ENCODE measurements around the gene TCP11L1.

DNA sequence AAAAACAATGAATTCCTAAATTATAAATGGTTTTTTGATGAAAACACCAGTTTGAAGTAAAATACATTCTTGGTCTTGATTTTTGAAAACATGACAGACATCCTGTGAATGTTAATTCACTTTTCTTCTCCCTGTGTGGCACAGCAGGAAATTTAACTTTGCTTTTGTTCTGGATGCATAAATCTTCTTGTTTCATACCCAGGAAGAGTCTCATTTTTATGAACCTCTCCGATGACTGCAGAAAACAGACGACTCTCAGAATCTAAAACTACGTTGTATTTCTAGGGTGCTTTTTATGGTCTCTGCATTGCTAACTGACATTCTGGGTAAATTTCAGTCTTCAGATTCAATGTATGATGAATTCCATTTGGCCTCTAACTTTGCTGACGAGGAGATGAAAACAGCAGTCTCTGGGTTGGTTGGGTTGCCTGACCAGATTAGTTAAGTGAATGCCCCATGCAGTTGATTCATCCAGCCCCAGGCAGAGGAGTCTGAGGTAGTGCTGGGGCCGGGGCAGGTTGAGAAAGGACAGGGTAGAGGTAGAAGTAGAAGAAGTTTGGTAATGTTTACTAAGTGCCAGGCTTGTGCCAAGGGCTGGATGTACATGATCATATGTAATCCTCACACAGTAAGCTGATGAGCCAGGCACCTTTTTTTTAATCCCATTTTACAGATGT lies 20.1 kb downstream of the TCP11L1 start:
- TF ChIP-seq, protein P1, sequence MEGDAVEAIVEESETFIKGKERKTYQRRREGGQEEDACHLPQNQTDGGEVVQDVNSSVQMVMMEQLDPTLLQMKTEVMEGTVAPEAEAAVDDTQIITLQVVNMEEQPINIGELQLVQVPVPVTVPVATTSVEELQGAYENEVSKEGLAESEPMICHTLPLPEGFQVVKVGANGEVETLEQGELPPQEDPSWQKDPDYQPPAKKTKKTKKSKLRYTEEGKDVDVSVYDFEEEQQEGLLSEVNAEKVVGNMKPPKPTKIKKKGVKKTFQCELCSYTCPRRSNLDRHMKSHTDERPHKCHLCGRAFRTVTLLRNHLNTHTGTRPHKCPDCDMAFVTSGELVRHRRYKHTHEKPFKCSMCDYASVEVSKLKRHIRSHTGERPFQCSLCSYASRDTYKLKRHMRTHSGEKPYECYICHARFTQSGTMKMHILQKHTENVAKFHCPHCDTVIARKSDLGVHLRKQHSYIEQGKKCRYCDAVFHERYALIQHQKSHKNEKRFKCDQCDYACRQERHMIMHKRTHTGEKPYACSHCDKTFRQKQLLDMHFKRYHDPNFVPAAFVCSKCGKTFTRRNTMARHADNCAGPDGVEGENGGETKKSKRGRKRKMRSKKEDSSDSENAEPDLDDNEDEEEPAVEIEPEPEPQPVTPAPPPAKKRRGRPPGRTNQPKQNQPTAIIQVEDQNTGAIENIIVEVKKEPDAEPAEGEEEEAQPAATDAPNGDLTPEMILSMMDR (IDR thresholded peaks at IDR 0.05) = no peak
- TF ChIP-seq, protein P2, sequence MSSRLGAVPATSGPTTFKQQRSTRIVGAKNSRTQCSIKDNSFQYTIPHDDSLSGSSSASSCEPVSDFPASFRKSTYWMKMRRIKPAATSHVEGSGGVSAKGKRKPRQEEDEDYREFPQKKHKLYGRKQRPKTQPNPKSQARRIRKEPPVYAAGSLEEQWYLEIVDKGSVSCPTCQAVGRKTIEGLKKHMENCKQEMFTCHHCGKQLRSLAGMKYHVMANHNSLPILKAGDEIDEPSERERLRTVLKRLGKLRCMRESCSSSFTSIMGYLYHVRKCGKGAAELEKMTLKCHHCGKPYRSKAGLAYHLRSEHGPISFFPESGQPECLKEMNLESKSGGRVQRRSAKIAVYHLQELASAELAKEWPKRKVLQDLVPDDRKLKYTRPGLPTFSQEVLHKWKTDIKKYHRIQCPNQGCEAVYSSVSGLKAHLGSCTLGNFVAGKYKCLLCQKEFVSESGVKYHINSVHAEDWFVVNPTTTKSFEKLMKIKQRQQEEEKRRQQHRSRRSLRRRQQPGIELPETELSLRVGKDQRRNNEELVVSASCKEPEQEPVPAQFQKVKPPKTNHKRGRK (CRISPR knock-in tag; IDR thresholded peaks at IDR 0.05; ENCODE audit: borderline replicate concordance) = no peak
- TF ChIP-seq SP1 (CRISPR knock-in tag; conservative IDR thresholded peaks at IDR 0.05) (no peak), RELA (CRISPR knock-in tag; IDR thresholded peaks at IDR 0.05; ENCODE audit: borderline replicate concordance) (no peak), JUN (CRISPR knock-in tag; IDR thresholded peaks at IDR 0.05) (no peak), NR3C1 (CRISPR knock-in tag; conservative IDR thresholded peaks at IDR 0.05; ENCODE audit: low read depth) (no peak), USF2 (CRISPR knock-in tag; IDR thresholded peaks at IDR 0.05) (no peak)
- TF ChIP-seq, protein P3, sequence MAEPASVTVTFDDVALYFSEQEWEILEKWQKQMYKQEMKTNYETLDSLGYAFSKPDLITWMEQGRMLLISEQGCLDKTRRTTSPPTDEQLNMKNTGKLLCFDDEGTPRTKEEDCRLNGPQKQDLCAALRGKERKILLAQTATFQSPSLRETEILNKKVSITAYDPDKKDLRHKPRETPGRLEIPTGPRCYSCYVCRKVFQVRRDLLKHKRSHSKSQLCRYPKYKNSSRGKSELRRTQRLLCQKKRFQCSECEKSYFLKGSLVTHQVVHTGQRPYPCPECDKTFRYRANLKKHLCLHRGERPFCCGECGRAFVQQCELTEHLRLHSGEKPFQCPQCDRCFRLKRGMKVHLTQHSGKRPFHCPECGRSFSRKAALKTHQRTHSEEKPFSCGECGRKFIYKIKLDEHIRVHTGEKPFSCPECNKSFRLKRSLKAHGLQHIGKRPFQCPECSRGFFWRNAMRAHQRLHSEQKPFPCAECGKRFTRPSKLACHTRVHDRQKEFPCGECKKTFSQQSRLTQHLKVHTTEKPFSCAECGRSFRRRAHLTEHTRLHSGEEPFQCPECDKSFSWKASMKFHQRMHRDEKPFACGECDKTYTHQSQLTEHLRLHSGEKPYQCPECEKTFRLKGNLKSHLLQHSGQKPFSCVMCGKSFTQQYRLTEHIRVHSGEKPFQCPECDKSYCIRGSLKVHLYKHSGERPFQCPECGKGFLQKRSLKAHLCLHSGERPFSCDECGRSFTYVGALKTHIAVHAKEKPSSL (CRISPR knock-in tag; conservative IDR thresholded peaks at IDR 0.05) = no peak

Data from WTC11 (cell line).